Natural killer cell (primary cell): Measurements from ENCODE around the gene PALLD. TPM values are rescaled to one million over a fixed set of nuclear protein-coding genes. Genes with fewer than 3 reads are reported as not detected.
A peak's percentile ranks its signal among the peaks of the same experiment; 100 is the strongest.

Source experiments
- ATAC-seq, 3 donors: fragments of 150-1000 bp in 2 of 3; fragments of 200-7000 bp in 1 of 3; cut with Tn5 transposase; 1 replicate in 1 of 3; 2 replicates in 2 of 3; pipeline ENCODE4 v1.10.0; 2021; ENCODE audit warnings: mild to moderate bottlenecking in 2 of 3, moderate library complexity in 2 of 3
- DNase-seq, 2 donors: peaks; one replicate each; pipeline versions ENCODE4 v3.0.0 to v3.0.0-alpha.2; 2013 to 2021; ENCODE audit warnings: mixed read lengths in 1 of 2
- H3K27ac ChIP-seq: one replicate; pipeline ENCODE4 v1.5.1; 2013; ENCODE audit warnings: mild to moderate bottlenecking, low read length
- H3K27me3 ChIP-seq: one replicate; pipeline ENCODE4 v1.6.1; 2013; ENCODE audit warnings: low read length; ENCODE audit not compliant: control insufficient read depth, insufficient read depth
- H3K36me3 ChIP-seq: one replicate; pipeline ENCODE4 v1.6.1; 2013; ENCODE audit warnings: low read length; ENCODE audit not compliant: control insufficient read depth, insufficient read depth
- H3K4me1 ChIP-seq: one replicate; pipeline ENCODE4 v1.6.1; 2013; ENCODE audit warnings: low read length; ENCODE audit not compliant: control insufficient read depth, insufficient read depth
- H3K4me3 ChIP-seq: one replicate; pipeline ENCODE4 v1.5.1; 2013; ENCODE audit warnings: low read length
- H3K9me3 ChIP-seq: one replicate; pipeline ENCODE4 v1.6.1; 2013; ENCODE audit warnings: low read length; ENCODE audit not compliant: control insufficient read depth, insufficient read depth
- H3K27ac Mint-ChIP-seq, 2 donors: one replicate each; pipeline ENCODE4 v1.8.0; 2022; ENCODE audit warnings: mild to moderate bottlenecking in 2 of 2, mixed read lengths in 2 of 2, moderate library complexity in 1 of 2
- H3K27me3 Mint-ChIP-seq, 2 donors: one replicate each; pipeline ENCODE4 v1.8.0; 2022; ENCODE audit warnings: low read depth in 2 of 2, mixed read lengths in 2 of 2
- H3K36me3 Mint-ChIP-seq: one replicate; pipeline ENCODE4 v1.8.0; 2022; ENCODE audit warnings: mixed read lengths
- H3K4me1 Mint-ChIP-seq, 2 donors: one replicate each; pipeline ENCODE4 v1.8.0; 2022; ENCODE audit warnings: mixed read lengths in 2 of 2
- H3K4me3 Mint-ChIP-seq: one replicate; pipeline ENCODE4 v1.8.0; 2022; ENCODE audit warnings: mild to moderate bottlenecking, moderate library complexity, mixed read lengths
- H3K9me3 Mint-ChIP-seq, 2 donors: one replicate each; pipeline ENCODE4 v1.8.0; 2022; ENCODE audit warnings: mixed read lengths in 2 of 2
- WGBS: methylation state at CpG from one replicate; pipeline ENCODE4 v1.1.7; 2013; ENCODE audit warnings: missing lambda C conversion rate; ENCODE audit not compliant: insufficient coverage; 5-methylcytosine and 5-hydroxymethylcytosine counted together
- intact Hi-C: fragments of 100-400 bp; cut with micrococcal nuclease; formaldehyde crosslinking; loops from one replicate; pipeline ENCODE4 v1.14.2; 2022
- total RNA-seq, 4 donors: library from RNA; stranded (reverse); fragments of 120-200 nt in 1 of 4; gene quantifications; one replicate each; pipeline versions ENCODE4 v1.2.3 to v1.2.4, GENCODE V29; 2013 to 2022
- TF ChIP-seq, protein P1 (sequence below): fragments of 200-600 bp; IDR thresholded peaks from one replicate; pipeline ENCODE4 v1.8.0; 2022; ENCODE audit warnings: antibody characterized with exemption

Gene PALLD
- total RNA-seq, 3 donors from 2014 or later (not counting 1 experiment from before 2014, with no cell fraction given), result 15.1 to 25.4 (median 22.8) TPM

DNA sequence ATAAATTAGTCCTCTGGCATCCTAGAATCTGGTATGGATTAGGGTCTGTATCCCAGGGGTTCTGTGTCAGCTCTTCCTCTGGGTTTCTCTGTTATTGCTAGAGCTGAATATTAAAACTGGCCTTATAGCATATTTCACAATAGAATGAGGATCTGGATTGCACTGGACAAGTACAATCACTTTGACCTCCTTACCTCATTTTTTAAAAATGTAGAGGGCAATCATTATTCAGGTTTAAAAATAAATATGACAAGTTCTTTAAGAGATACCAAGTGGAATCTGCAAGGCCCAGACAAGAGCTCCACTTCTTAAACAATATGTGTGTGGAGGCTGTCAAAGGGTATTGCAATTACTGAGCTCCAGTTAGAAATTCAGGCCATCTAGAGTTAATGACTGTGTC, 1.4 kb downstream of the PALLD start:
- Histone ChIP-seq H3K4me3 (no peak overlapping the region), H3K4me1 (no peaks in the 10 kb centered on the region), H3K36me3 (no peaks in the 10 kb centered on the region), H3K27me3 (peaks cover 2% of the 10 kb centered on the region), H3K27ac (no peak overlapping the region), H3K9me3 (no peaks in the 10 kb centered on the region)
- Mint-ChIP-seq H3K9me3 (no peaks in the 10 kb centered on the region), H3K4me1 (no peaks in the 10 kb centered on the region), H3K27me3 (peaks cover 15 to 19% of the 10 kb centered on the region in 2 donors), H3K4me3 (no peak overlapping the region), H3K36me3 (no peaks in the 10 kb centered on the region), H3K27ac (no peak overlapping the region)
- intact Hi-C loops, result no loop called here
- DNase-seq (no peak), ATAC-seq (no peak)
- TF ChIP-seq, protein P1, sequence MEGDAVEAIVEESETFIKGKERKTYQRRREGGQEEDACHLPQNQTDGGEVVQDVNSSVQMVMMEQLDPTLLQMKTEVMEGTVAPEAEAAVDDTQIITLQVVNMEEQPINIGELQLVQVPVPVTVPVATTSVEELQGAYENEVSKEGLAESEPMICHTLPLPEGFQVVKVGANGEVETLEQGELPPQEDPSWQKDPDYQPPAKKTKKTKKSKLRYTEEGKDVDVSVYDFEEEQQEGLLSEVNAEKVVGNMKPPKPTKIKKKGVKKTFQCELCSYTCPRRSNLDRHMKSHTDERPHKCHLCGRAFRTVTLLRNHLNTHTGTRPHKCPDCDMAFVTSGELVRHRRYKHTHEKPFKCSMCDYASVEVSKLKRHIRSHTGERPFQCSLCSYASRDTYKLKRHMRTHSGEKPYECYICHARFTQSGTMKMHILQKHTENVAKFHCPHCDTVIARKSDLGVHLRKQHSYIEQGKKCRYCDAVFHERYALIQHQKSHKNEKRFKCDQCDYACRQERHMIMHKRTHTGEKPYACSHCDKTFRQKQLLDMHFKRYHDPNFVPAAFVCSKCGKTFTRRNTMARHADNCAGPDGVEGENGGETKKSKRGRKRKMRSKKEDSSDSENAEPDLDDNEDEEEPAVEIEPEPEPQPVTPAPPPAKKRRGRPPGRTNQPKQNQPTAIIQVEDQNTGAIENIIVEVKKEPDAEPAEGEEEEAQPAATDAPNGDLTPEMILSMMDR, result no peak

DNA sequence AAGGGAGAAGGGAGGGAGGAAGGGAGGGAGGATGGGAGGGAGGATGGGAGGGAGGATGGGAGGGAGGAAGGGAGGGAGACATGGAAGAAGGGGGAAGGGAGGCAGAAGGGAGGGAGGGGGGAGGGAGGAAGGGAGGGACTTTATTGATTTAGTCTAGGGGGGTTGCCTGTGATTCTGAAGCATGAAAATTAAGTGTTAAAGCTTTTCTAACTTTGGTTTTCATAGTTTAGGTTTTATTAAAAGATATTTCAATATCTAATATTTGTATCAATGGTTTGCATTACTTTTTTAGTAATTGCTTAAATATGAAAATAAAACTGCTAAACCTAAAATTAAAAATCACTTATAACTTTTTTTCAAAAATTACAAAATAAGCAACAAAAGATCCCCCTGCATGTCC, 2.4 kb downstream of the PALLD start:
- peaks cover 3% of the 10 kb centered on the region for H3K4me1 ChIP-seq
- intact Hi-C loops, result no loop called here
- no peaks in the 10 kb centered on the region for H3K36me3 ChIP-seq
- H3K27me3 ChIP-seq, result peaks cover 2% of the 10 kb centered on the region
- TF ChIP-seq, protein P1, result no peak
- peaks cover 12 to 17% of the 10 kb centered on the region in 2 donors for H3K27me3 Mint-ChIP-seq
- no peaks in the 10 kb centered on the region for H3K9me3 ChIP-seq
- no peaks in the 10 kb centered on the region for H3K36me3 Mint-ChIP-seq
- H3K4me3 Mint-ChIP-seq, result no peak overlapping the region
- no peak for DNase-seq
- no peak overlapping the region for H3K27ac ChIP-seq
- H3K4me1 Mint-ChIP-seq, result no peaks in the 10 kb centered on the region
- no peak for ATAC-seq
- H3K27ac Mint-ChIP-seq, result no peak overlapping the region
- no peak overlapping the region for H3K4me3 ChIP-seq
- no peaks in the 10 kb centered on the region for H3K9me3 Mint-ChIP-seq

DNA sequence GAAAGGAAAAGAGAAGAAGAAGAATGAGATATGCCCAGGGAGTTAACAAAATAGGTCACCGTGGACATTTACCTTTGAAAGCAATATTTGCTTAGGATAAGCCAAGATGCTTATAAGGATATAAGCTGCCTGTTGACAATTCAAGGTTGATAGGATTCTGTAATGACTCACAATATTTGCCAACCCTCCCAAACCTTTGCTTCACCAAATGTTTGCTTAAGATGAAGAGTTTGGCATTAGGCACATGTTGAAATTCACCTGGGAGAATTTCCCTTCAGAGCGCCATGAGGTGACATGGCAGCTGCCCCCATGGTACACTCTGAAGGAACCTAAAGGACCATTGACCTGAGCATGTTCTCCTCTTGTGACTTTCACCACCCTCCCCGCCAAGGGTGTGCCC, 4.6 kb downstream of the PALLD start:
- Mint-ChIP-seq H3K36me3 (no peaks in the 10 kb centered on the region), H3K4me1 (no peaks in the 10 kb centered on the region), H3K4me3 (no peak overlapping the region), H3K27me3 (peaks cover 8 to 9% of the 10 kb centered on the region in 2 donors), H3K9me3 (no peaks in the 10 kb centered on the region), H3K27ac (no peak overlapping the region)
- DNase-seq (no peak), ATAC-seq (no peak)
- Histone ChIP-seq H3K27me3 (peaks cover 2% of the 10 kb centered on the region), H3K4me1 (peaks cover 3% of the 10 kb centered on the region), H3K9me3 (no peaks in the 10 kb centered on the region), H3K27ac (no peak overlapping the region), H3K36me3 (no peaks in the 10 kb centered on the region), H3K4me3 (no peak overlapping the region)
- intact Hi-C loops, result no loop called here
- WGBS, result 83% methylated on average over 3 of the region's 3 CpGs
- TF ChIP-seq, protein P1, result no peak

DNA sequence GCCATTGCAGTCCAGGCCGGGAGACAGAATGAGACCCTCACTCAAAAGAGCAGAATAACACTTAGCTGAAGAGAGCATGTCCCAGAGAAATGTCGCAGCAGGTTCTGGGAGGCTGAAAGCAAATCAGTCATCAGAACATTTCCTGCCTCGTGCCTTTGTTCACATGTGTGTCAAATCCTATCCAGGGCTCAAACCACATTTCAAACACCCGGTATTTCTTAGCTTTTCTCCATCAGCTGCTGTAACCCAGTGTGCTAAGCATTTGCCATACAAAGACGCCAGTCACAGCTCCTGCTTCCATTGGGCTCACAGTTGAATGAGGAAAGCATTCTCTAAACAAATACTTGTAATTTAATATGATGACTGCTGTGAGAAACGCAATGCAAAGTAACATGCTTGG, 6.0 kb downstream of the PALLD start:
- H3K36me3 Mint-ChIP-seq, result no peaks in the 10 kb centered on the region
- intact Hi-C loops, result no loop called here

More for the DNA sequence above, 6.0 kb downstream of the PALLD start:
- H3K9me3 ChIP-seq, result no peaks in the 10 kb centered on the region
- 47% methylated on average over 6 of the region's 6 CpGs for WGBS
- peaks cover 2% of the 10 kb centered on the region for H3K27me3 ChIP-seq
- no peak overlapping the region for H3K27ac ChIP-seq
- ATAC-seq (no peak), DNase-seq (peak in 1 of 2 donors; percentile 12)
- no peaks in the 10 kb centered on the region for H3K36me3 ChIP-seq
- Mint-ChIP-seq H3K4me1 (no peaks in the 10 kb centered on the region), H3K27me3 (peaks cover 8 to 9% of the 10 kb centered on the region in 2 donors), H3K4me3 (no peak overlapping the region), H3K9me3 (no peaks in the 10 kb centered on the region), H3K27ac (no peak overlapping the region)
- no peak overlapping the region for H3K4me3 ChIP-seq
- TF ChIP-seq, protein P1, result no peak
- H3K4me1 ChIP-seq, result peaks cover 3% of the 10 kb centered on the region
